Caco-2 (cell line): ENCODE data around the gene GHDC. TPM values are rescaled to one million over a fixed set of nuclear protein-coding genes. Genes with fewer than 3 reads are reported as not detected.

Experiments used
- BruUV-seq: library from RNA; stranded (reverse); fragments of 400-500 nt; replicated peaks from 2 replicates; lab custom pipeline; 2021; lab: Mats Ljungman, UMichigan
- CTCF ChIA-PET: fragments of 300-600 bp; sonication (Branson Sonifier 250); formaldehyde crosslinking; loops from one replicate; lab custom pipeline; 2022; ENCODE audit warnings: antibody characterized with exemption; lab: Charles Lee
- POLR2A ChIA-PET: fragments of 300-600 bp; sonication (Branson Sonifier 250); formaldehyde crosslinking; loops from one replicate; lab custom pipeline; 2022; ENCODE audit warnings: antibody characterized with exemption; lab: Charles Lee
- DNase-seq, 2 experiments: peaks; one replicate each; pipeline versions ENCODE4 v3.0.0 to v3.0.0-alpha.2; 2020 to 2022
- H3K27me3 ChIP-seq: replicated peaks from 2 replicates; pipeline ENCODE4 v1.6.0; 2011; ENCODE audit warnings: low read length; ENCODE audit not compliant: control insufficient read depth, insufficient read depth
- H3K36me3 ChIP-seq: 2 replicates; pipeline ENCODE4 v1.5.1; 2011; ENCODE audit warnings: low read length; ENCODE audit not compliant: control insufficient read depth, insufficient read depth
- H3K4me1 ChIP-seq: fragments of 250-450 bp; sonication (Bioruptor Pico); 2 replicates; pipeline ENCODE4 v1.5.1; 2020; ENCODE audit warnings: mild to moderate bottlenecking
- H3K4me3 ChIP-seq: 2 replicates; pipeline ENCODE4 v1.5.1; 2011; ENCODE audit warnings: low read depth, mild to moderate bottlenecking, control low read depth, low read length
- H3K9me3 ChIP-seq: fragments of 250-450 bp; sonication (Bioruptor Pico); 2 replicates; pipeline ENCODE4 v1.5.1; 2020; ENCODE audit warnings: mild to moderate bottlenecking, moderate library complexity
- H3K27ac Mint-ChIP-seq: one replicate; pipeline ENCODE4 v1.8.0; 2022; ENCODE audit warnings: mixed read lengths; ENCODE audit not compliant: unreplicated experiment
- H3K27me3 Mint-ChIP-seq: one replicate; pipeline ENCODE4 v1.8.0; 2022; ENCODE audit warnings: mixed read lengths; ENCODE audit not compliant: insufficient read depth, unreplicated experiment
- H3K36me3 Mint-ChIP-seq: one replicate; pipeline ENCODE4 v1.8.0; 2022; ENCODE audit warnings: mild to moderate bottlenecking, mixed read lengths; ENCODE audit not compliant: insufficient read depth, unreplicated experiment
- H3K4me1 Mint-ChIP-seq: one replicate; pipeline ENCODE4 v1.8.0; 2022; ENCODE audit warnings: low read depth, mixed read lengths; ENCODE audit not compliant: unreplicated experiment
- H3K4me3 Mint-ChIP-seq: one replicate; pipeline ENCODE4 v1.8.0; 2022; ENCODE audit warnings: mild to moderate bottlenecking, moderate library complexity, mixed read lengths; ENCODE audit not compliant: unreplicated experiment
- H3K9me3 Mint-ChIP-seq: one replicate; pipeline ENCODE4 v1.8.0; 2022; ENCODE audit warnings: mixed read lengths; ENCODE audit not compliant: unreplicated experiment
- CTCF ChIP-seq, 2 experiments: fragments of 200-600 bp in 1 of 2; IDR thresholded peaks; 1 replicate in 1 of 2; 2 replicates in 1 of 2; pipeline versions ENCODE4 v1.5.1 to v1.8.0; 2011 to 2022; ENCODE audit warnings: antibody characterized with exemption in 1 of 2, control low read depth in 1 of 2, inconsistent platforms in 1 of 2, low read depth in 1 of 2, low read length in 1 of 2, mild to moderate bottlenecking in 1 of 2, moderate library complexity in 1 of 2; ENCODE audit not compliant: insufficient read depth in 1 of 2, severe bottlenecking in 1 of 2, unreplicated experiment in 1 of 2
- intact Hi-C: fragments of 100-400 bp; cut with micrococcal nuclease; formaldehyde crosslinking; loops from one replicate; pipeline ENCODE4 v1.10.0; 2022; ENCODE audit not compliant: unreplicated experiment
- total RNA-seq: library from RNA; stranded (reverse); gene quantifications from 2 replicates; pipeline ENCODE4 v1.2.3, GENCODE V29; 2022

Gene GHDC
- total RNA-seq, 1 experiment from 2014 or later = 17.7 TPM

- ChIA-PET CTCF (interaction anchor here (0.6 kb wide), 1 partner anchor 13 kb away, joined by 3 read pairs; no protein-coding TSS in a partner anchor), POLR2A (no interaction called here)
- Mint-ChIP-seq H3K27ac (peak overlapping the region; percentile 1), H3K27me3 (no peaks in the 10 kb centered on the region), H3K4me3 (no peak overlapping the region), H3K36me3 (peaks cover 46% of the 10 kb centered on the region), H3K9me3 (no peaks in the 10 kb centered on the region), H3K4me1 (peaks cover 13% of the 10 kb centered on the region)
- Histone ChIP-seq H3K9me3 (no peaks in the 10 kb centered on the region), H3K27me3 (no peaks in the 10 kb centered on the region), H3K4me1 (peaks cover 11% of the 10 kb centered on the region), H3K4me3 (no peak overlapping the region), H3K36me3 (no peaks in the 10 kb centered on the region)
- intact Hi-C loops = no loop called here
- DNase-seq = no peak
- no peak for TF ChIP-seq CTCF (IDR thresholded peaks at IDR 0.05; ENCODE audit: insufficient read depth in 1 of 2, low read depth in 1 of 2, low read length in 1 of 2, severe bottlenecking in 1 of 2, unreplicated experiment in 1 of 2)
- no TSS peak for BruUV-seq
Measured at GRCh38 chr17:42202159-42202558, 7.9 kb upstream of the GHDC start.

- H3K4me1 ChIP-seq = peaks cover 11% of the 10 kb centered on the region
- no peaks in the 10 kb centered on the region for H3K27me3 ChIP-seq
- DNase-seq = no peak
- Mint-ChIP-seq H3K36me3 (peaks cover 48% of the 10 kb centered on the region), H3K4me1 (peaks cover 13% of the 10 kb centered on the region), H3K9me3 (no peaks in the 10 kb centered on the region), H3K27me3 (no peaks in the 10 kb centered on the region), H3K27ac (peak overlapping the region; percentile 1), H3K4me3 (peak overlapping the region; percentile 11)
- no peak for TF ChIP-seq CTCF (IDR thresholded peaks at IDR 0.05; ENCODE audit: insufficient read depth in 1 of 2, low read depth in 1 of 2, low read length in 1 of 2, severe bottlenecking in 1 of 2, unreplicated experiment in 1 of 2)
- H3K9me3 ChIP-seq = no peaks in the 10 kb centered on the region
- ChIA-PET POLR2A (no interaction called here), CTCF (interaction anchor here (0.6 to 1.8 kb wide), 2 partner anchors 12 to 17 kb away, joined by 3 to 10 read pairs; partner anchors contain the start of gene HCRT)
- H3K36me3 ChIP-seq = no peaks in the 10 kb centered on the region
- no TSS peak for BruUV-seq
- intact Hi-C loops = no loop called here
- no peak overlapping the region for H3K4me3 ChIP-seq
Measured at GRCh38 chr17:42201458-42201772, 7.1 kb upstream of the GHDC start.

GRCh38 chr17:42200706-42201457, 6.6 kb upstream of the GHDC start:
- peaks cover 11% of the 10 kb centered on the region for H3K4me1 ChIP-seq
- H3K27me3 ChIP-seq = no peaks in the 10 kb centered on the region
- H3K36me3 ChIP-seq = no peaks in the 10 kb centered on the region; the same call in 1 of the 2 replicates
- H3K9me3 ChIP-seq = no peaks in the 10 kb centered on the region
- Mint-ChIP-seq H3K4me1 (peaks cover 13% of the 10 kb centered on the region), H3K9me3 (no peaks in the 10 kb centered on the region), H3K4me3 (peak overlapping the region; percentile 11), H3K36me3 (peaks cover 48% of the 10 kb centered on the region), H3K27ac (peak overlapping the region; percentile 1), H3K27me3 (no peaks in the 10 kb centered on the region)
- DNase-seq = no peak
- ChIA-PET POLR2A (interaction anchor here (0.6 kb wide), 1 partner anchor 40 kb away, joined by 16 read pairs; no protein-coding TSS in a partner anchor), CTCF (interaction anchor here (1.8 kb wide), 1 partner anchor 16 kb away, joined by 10 read pairs; the partner anchor contains the start of gene HCRT)
- no peak overlapping the region for H3K4me3 ChIP-seq
- BruUV-seq = TSS peak; percentile 31
- intact Hi-C loops = no loop called here
- no peak for TF ChIP-seq CTCF (IDR thresholded peaks at IDR 0.05; ENCODE audit: insufficient read depth in 1 of 2, low read depth in 1 of 2, low read length in 1 of 2, severe bottlenecking in 1 of 2, unreplicated experiment in 1 of 2)
